ENCODE data around the gene TAC1. TPM values are rescaled to one million over a fixed set of nuclear protein-coding genes. Genes with fewer than 3 reads are reported as not detected.

The TAC1 gene
- total RNA-seq, 1 donor from 2014 or later: not detected

Other genes with a start within 250 kb of the TAC1 start
- 43.8 and 47.2 TPM in 2 replicates for gene ASNS, start 140.3 kb downstream of the TAC1 start, total RNA-seq

Data from T-helper 1 cell treated with Interleukin-12 subunit alpha and Interleukin-12 subunit beta and Interleukin-4 antibody, amounts not matched to agents 30 ng/mL and 1 ng/mL, for 36 hours (primary cell).